ENCODE results near the gene SHC4. TPM values are rescaled to one million over a fixed set of nuclear protein-coding genes. Genes with fewer than 3 reads are reported as not detected.

SHC4 gene
- total RNA-seq, 2 experiments from 2014 or later: 0.41 to 1.3 TPM

DNA sequence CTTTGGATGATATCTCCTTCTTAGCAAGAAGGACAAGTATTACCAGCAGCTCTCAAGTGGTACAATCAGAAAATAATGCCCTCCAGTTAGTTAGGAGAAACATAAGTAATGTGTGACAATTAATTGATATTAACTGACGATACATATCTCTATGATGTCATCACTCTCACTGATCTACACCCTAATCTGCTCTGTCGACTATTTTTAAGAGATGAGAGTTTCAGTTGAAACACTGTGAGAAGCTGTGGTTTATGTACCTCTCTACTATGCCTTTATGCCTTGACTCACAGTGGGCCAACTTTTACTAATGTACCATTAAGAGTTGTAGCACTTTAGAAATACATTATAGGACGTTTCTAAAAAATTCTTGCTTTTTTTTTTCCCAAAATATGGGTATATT, 161.5 kb downstream of the SHC4 start:
- no peak for DNase-seq (ENCODE audit: low spot score)
- ChIA-PET POLR2A (interaction anchor here (0.6 kb wide), 2 partner anchors 38 to 327 kb away, joined by 3 to 4 read pairs; no protein-coding TSS in a partner anchor), CTCF (ENCODE audit: unreplicated experiment) (no interaction called here)
- Histone ChIP-seq H3K9me3 (ENCODE audit: low read length) (no peaks in the 10 kb centered on the region), H3K4me2 (ENCODE audit: low read length) (no peak overlapping the region), H2AFZ (ENCODE audit: low read length) (no peak overlapping the region), H3K79me2 (ENCODE audit: insufficient read depth, low read depth, low read length) (peaks cover 82% of the 10 kb centered on the region), H3K4me3 (ENCODE audit: low read depth, low read length, poor library complexity, severe bottlenecking) (no peak overlapping the region), H3K27ac (ENCODE audit: low read depth, low read length, poor library complexity, severe bottlenecking) (no peak overlapping the region), H3K9me2 (ENCODE audit: insufficient read depth, low read length) (no peaks in the 10 kb centered on the region), H3K36me3 (ENCODE audit: insufficient read depth, low read length) (peaks cover 62% of the 10 kb centered on the region), H3K4me1 (ENCODE audit: insufficient read depth, low read length, poor library complexity, severe bottlenecking) (peaks cover 17% of the 10 kb centered on the region), H4K20me1 (ENCODE audit: insufficient read depth, low read length) (peaks cover 20% of the 10 kb centered on the region)
- TF ChIP-seq, protein P1, sequence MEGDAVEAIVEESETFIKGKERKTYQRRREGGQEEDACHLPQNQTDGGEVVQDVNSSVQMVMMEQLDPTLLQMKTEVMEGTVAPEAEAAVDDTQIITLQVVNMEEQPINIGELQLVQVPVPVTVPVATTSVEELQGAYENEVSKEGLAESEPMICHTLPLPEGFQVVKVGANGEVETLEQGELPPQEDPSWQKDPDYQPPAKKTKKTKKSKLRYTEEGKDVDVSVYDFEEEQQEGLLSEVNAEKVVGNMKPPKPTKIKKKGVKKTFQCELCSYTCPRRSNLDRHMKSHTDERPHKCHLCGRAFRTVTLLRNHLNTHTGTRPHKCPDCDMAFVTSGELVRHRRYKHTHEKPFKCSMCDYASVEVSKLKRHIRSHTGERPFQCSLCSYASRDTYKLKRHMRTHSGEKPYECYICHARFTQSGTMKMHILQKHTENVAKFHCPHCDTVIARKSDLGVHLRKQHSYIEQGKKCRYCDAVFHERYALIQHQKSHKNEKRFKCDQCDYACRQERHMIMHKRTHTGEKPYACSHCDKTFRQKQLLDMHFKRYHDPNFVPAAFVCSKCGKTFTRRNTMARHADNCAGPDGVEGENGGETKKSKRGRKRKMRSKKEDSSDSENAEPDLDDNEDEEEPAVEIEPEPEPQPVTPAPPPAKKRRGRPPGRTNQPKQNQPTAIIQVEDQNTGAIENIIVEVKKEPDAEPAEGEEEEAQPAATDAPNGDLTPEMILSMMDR (conservative IDR thresholded peaks at IDR 0.05; ENCODE audit: low read length): no peak
- TF ChIP-seq EZH2phosphoT487 (IDR thresholded peaks at IDR 0.05; ENCODE audit: borderline replicate concordance, low read depth, low read length): no peak
- BruUV-seq (replicated peaks): no TSS peak
- intact Hi-C loops (cut with micrococcal nuclease; ENCODE audit: unreplicated experiment): no loop called here

DNA sequence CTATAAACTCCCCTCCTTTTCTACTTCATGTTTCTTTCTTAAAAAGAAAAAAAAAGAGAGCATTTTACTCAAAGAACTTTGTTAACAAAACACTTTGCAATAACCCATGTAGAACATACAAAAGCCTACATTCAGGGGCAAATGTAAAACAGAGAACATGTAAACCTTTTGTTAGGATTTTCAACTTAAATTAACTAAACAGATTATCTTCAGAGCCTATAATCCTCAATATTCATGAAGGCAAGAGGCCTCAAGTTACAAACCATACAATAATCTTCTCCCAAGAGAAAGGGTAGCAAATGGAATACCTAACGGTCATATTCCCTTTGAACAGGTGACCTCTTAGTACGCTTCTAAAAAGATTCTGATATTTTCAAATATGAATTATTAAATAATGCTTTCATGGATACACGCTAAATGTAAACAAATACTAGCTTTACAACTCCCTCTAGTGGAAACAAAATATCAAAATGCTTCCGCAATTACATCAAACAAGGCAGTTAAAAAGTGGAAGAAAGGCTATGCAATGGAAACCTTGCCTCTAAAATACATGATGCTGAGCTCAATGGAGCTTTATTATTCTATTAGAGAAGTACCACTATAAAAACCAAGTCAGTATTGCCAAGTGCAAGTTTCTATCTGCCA, 162.8 kb downstream of the SHC4 start:
- no peak overlapping the region for H2AFZ ChIP-seq (ENCODE audit: low read length)
- peaks cover 75% of the 10 kb centered on the region for H3K36me3 ChIP-seq (ENCODE audit: insufficient read depth, low read length)
- H3K9me3 ChIP-seq (ENCODE audit: low read length): no peaks in the 10 kb centered on the region
- H3K27ac ChIP-seq (ENCODE audit: low read depth, low read length, poor library complexity, severe bottlenecking): no peak overlapping the region
- peaks cover 5% of the 10 kb centered on the region for H3K4me1 ChIP-seq (ENCODE audit: insufficient read depth, low read length, poor library complexity, severe bottlenecking)
- ChIA-PET CTCF (ENCODE audit: unreplicated experiment) (interaction anchor here (0.6 kb wide), 1 partner anchor 10 kb away, joined by 3 read pairs; the partner anchor contains the start of gene CEP152), POLR2A (interaction anchor here (0.6 to 1.2 kb wide), 4 partner anchors 8 to 10 kb away, joined by 3 to 4 read pairs (median 4); partner anchors contain the start of gene CEP152)
- no TSS peak for BruUV-seq (replicated peaks)
- no peak for TF ChIP-seq EZH2phosphoT487 (IDR thresholded peaks at IDR 0.05; ENCODE audit: borderline replicate concordance, low read depth, low read length)
- TF ChIP-seq, protein P1 (conservative IDR thresholded peaks at IDR 0.05; ENCODE audit: low read length): peak; percentile 76
- no peaks in the 10 kb centered on the region for H3K9me2 ChIP-seq (ENCODE audit: insufficient read depth, low read length)
- intact Hi-C loops (cut with micrococcal nuclease; ENCODE audit: unreplicated experiment): no loop called here
- H3K4me3 ChIP-seq (ENCODE audit: low read depth, low read length, poor library complexity, severe bottlenecking): no peak overlapping the region
- peak; percentile 13 for DNase-seq (ENCODE audit: low spot score)
- H3K79me2 ChIP-seq (ENCODE audit: insufficient read depth, low read depth, low read length): peaks cover 68% of the 10 kb centered on the region; the same call in 1 of the 2 replicates
- no peak overlapping the region for H3K4me2 ChIP-seq (ENCODE audit: low read length)
- H4K20me1 ChIP-seq (ENCODE audit: insufficient read depth, low read length): peaks cover 11% of the 10 kb centered on the region

DNA sequence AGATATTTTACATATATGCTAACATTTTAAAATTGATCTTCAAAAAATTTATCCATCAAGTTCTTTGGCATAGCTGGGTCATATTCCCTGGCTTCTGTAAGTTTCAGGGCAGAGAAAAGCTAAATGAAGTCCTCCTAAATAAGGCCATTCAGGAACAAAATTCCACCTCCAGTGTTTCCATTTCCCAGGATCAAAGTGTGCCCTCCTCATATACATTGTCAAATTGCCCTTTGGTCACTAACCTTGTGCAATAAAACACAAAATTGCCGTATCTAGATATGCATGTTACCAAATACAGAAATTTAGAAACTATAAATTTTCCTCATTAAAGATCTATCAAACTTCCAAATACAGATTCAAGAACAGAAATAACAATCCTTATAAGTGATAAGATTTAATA, 163.5 kb downstream of the SHC4 start:
- Histone ChIP-seq H3K9me3 (ENCODE audit: low read length) (no peaks in the 10 kb centered on the region), H3K36me3 (ENCODE audit: insufficient read depth, low read length) (peaks cover 77% of the 10 kb centered on the region), H3K27ac (ENCODE audit: low read depth, low read length, poor library complexity, severe bottlenecking) (no peak overlapping the region), H3K4me2 (ENCODE audit: low read length) (no peak overlapping the region), H2AFZ (ENCODE audit: low read length) (no peak overlapping the region), H3K79me2 (ENCODE audit: insufficient read depth, low read depth, low read length) (peaks cover 61% of the 10 kb centered on the region; the same call in 1 of the 2 replicates), H3K4me3 (ENCODE audit: low read depth, low read length, poor library complexity, severe bottlenecking) (no peak overlapping the region), H4K20me1 (ENCODE audit: insufficient read depth, low read length) (peaks cover 6% of the 10 kb centered on the region), H3K9me2 (ENCODE audit: insufficient read depth, low read length) (no peaks in the 10 kb centered on the region), H3K4me1 (ENCODE audit: insufficient read depth, low read length, poor library complexity, severe bottlenecking) (no peaks in the 10 kb centered on the region)
- intact Hi-C loops (cut with micrococcal nuclease; ENCODE audit: unreplicated experiment): no loop called here
- TF ChIP-seq, protein P1 (conservative IDR thresholded peaks at IDR 0.05; ENCODE audit: low read length): no peak
- TF ChIP-seq EZH2phosphoT487 (IDR thresholded peaks at IDR 0.05; ENCODE audit: borderline replicate concordance, low read depth, low read length): no peak
- no TSS peak for BruUV-seq (replicated peaks)
- POLR2A ChIA-PET: interaction anchor here (0.7 to 0.8 kb wide), 2 partner anchors 9 to 236 kb away, joined by 3 read pairs; no protein-coding TSS in a partner anchor
- CTCF ChIA-PET (ENCODE audit: unreplicated experiment): no interaction called here
- DNase-seq (ENCODE audit: low spot score): no peak

Measured in OCI-LY7 (cell line).